NCI-H1694 treated with DMSO at 0.1 percent for 48 hours (cell line): Measurements from ENCODE around the gene CD38.
"Not testable (repeated sequence)": the region's sequence is repeated elsewhere in the genome, so short reads cannot be mapped to it uniquely, and the experiment has no call there.

Source experiments
- DNase-seq: peaks from one replicate; lab custom pipeline; 2025; lab: John Stamatoyannopoulos, UW

Gene CD38

DNA sequence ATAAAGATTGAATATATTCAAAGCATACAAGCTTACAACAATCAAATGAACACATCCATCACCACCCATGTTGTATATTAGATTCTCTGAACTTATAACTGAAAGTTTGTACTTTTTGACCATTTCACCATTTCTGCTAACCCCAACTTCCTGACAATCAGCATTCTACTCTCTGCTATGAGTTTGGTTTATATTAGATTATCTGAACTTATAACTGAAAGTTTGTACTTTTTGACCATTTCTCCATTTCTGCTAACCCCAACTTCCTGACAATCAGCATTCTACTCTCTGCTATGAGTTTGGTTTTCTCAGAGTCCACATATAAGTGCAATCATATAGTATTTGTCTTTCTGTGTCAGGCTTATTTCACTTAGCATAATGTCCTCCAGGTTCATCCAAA, 15.7 kb upstream of the CD38 start:
- DNase-seq = not testable (repeated sequence)

GRCh38 chr4:15765391-15765790, 12.7 kb upstream of the CD38 start:
- no peak for DNase-seq

DNA sequence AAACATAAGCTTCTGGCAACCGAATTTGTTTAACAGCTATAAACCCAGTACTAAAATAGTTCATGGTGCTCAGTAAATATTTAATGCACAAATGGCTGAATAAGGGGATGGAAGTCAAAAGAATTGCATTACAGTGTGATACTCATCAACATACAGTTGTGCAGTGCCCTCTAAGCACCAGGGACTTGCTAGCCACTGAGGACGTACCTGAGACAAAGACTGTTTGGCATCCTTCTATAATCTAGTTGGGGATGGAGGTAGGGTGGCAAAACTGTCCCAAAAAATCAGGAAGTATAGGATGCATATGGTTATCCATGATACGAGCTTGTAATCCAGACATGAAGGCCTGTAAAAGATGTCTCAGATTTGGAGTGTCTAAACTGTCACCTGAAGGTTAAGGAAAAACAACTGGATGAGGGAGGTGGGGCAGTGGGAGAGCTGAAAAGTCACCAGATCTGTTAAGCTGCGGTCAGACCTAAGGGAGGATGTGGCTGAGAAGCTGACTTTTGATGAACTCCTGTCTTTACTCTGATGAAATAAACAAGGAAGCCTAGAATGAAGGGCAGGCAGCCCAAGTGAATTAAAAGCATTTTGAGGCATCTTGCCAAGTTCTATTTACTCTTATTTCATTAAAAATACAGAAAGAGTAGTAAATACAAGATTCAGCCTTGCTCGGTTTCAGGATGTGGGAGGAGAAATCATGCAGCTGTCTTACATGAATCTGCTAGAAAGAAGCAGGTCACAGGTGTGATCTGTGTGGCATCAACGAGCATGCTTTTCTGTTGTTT, 12.0 kb upstream of the CD38 start:
- DNase-seq = no peak

DNA sequence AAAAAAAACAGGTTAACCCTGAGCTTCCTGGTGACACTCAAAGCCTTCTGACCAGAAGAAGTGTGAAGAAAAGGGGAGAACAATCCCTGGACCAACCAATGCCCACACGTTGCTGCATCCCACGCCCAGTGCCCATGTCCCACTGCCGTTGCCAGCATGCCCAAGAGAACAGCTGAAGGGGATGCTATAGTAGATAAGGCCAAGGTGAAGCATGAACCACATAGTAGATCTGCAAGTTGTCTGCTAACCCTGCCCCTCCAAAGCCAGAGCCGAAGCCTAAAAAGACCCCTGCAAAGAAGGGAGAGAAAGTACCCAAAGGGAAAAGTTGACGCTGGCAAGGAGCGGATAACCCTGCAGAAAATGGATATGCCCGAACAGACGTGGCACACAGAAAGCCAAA, 11.3 kb upstream of the CD38 start:
- DNase-seq = no peak

GRCh38 chr4:15769202-15769601, 8.9 kb upstream of the CD38 start:
- DNase-seq = no peak

DNA sequence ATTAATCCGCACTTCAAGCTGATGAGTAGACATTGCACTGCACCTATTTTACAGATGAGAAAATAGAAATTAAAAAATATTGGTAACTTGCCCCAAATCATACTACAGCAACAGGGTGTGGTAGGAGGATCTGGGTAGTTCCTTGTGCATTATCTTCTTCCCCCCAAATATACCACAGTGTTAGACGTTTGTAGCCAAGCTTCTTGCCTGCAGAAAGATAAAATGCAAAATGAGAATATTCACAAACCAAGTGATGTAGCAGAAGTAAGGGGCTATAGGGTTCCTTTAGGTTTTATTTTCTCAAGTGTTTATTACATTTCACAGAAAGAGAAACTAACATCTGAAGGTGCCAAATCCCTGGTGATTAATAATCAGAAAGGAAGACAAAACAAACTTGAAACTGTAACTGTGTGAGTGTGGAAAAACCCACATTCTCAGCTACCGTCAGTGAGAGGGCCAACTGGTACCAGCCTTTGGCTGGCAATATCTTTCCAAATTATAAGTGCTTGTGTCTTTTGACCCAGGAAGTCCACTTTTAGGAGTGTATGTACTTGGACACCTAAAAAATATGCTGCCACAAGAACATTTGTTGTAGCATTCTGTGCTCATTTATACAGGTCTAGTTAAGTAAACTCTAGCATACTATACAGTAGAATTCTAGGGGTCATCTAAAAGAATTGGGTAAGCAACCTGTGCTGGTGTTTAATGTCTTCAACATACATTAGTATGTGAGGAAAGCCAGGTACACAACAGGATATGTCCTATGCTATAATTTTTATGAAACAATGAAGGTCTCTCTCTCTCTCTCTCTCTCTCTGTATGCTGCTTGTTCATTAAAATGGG, 6.7 kb upstream of the CD38 start:
- DNase-seq = no peak

DNA sequence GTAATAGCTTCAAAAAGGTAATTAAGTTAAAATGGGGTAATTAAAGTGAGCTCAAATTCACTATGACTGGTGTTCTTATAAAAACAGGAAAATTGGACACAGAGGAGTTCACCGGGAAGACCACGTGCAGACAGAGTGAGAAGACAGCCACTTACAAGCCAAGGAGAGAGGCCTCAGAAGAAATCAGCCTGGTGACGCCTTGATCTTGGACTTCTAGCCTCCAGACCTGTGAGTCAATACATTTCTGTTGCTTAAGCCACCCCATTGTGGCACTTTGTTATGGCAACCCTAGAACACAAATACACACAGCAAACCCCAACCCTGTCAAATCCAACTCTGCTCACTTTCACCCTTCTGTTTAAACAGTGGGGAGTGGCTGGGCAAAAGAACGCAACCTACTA, 4.1 kb upstream of the CD38 start:
- DNase-seq = no peak

DNA sequence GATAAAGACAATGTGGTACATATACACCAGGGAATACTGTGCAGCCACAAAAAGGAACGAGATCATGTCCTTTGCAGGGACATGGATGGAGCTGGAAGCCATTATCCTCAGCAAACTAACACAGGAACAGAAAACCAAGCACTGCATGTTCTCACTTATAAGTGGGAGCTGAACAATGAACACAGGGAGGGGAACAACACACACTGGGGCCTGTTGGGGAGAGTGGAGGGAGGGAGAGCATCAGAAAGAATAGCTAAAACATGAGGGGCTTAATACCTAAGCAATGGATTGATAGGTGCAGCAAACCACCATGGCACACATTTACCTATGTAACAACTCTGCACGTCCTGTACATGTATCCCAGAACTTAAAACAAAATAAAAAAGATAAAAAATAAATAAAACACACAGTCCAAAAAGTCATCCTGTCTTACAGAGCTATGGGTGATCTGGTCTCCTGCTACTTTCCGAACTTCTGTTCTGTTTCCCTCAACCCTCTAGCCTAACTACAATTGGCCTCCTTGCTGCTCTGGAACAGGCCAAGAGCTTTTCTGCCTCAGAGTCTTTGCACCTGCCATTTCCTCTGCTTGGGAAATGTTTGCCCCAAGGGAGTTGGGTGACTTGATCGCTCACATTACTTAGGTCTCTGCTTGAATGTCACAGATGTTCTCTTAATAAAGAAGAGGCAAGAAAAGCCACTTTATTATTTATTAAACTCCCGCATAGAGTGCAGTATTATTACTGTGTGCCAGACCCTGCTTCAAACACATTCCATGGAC, 1.1 kb upstream of the CD38 start:
- DNase-seq = no peak

DNA sequence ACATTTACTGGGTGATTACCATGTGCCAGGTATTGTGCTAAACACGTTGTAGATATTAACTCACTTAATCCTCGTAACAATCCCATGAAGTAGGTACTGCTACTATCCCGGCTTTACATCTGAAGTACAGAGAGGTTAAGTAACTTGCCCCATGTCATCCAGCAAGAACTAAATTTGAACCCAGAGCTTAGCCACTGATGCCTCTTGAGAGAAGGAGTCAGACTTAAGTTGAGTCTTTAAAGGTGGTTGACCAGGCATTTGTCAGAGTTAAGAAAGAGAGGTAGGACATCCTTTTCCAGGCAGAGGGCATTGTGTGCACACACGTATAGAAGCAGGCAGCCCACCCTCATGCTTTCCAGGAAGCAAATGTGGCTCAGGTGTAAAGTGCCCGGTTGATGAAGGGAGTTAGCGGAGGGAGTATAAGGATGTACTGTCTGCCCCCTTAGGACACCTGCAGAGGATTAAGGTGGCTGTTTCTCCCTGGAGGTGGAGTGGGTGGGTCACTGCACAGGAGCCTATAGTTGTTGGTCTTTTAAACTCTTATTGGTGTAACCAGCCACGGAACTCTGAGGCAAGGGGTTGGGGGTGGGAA, 335 bp upstream of the CD38 start:
- DNase-seq = no peak

- no peak for DNase-seq
Observed at GRCh38 chr4:15779306-15779705, 1.2 kb downstream of the CD38 start.

DNA sequence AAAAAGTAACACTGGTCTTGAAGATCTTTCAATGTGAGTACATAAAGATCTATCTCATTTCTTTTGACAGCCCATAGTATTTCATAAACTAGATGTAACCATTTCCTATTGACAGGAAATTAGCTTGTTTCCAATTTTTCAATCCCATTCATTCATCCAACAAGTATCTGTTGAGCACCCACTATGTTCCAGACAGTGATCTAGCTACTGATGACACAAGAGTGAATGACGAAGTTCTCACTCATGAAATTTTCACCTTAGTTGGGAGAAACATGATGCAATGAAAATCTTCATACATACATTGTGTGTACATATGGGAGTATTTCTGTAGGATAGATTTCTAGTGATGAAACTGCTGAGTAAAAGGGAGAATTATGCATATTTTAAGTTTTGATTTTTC, 1.7 kb downstream of the CD38 start:
- no peak for DNase-seq

- no peak for DNase-seq
Observed at GRCh38 chr4:15781427-15782095, 3.4 kb downstream of the CD38 start.

GRCh38 chr4:15783676-15784075, 5.5 kb downstream of the CD38 start:
- DNase-seq = no peak

DNA sequence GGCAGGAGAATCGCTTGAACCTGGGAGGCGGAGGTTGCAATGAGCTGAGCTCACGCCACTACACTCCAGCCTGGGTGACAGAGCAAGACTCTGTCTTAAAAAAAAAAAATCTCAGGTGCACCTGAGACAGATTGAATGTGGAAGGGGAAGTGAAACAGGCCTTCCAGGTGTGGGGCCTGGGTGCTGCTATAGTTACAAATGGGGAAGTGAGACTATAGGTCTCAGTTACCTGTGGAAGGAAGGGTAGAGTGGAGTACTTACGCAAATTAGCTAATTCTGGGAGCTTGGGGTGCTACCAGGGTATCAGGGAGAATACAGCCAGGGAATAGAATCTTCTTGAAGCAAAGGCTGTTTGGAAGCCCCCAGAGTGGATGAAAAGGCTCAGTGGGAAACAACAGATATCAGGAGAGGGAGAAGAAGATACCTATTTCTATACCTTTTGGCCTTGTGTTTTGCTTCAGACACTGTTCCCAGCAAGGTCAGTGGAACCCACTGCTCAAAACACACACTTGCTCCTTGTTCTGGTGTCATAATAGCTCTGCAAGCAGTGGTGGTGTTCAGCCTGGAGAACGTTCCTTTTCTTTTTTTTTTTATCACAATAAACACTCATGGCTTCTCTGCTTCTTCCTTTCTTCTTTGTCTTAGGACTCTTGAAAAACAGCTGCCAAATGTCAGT, 7.0 kb downstream of the CD38 start:
- no peak for DNase-seq

DNA sequence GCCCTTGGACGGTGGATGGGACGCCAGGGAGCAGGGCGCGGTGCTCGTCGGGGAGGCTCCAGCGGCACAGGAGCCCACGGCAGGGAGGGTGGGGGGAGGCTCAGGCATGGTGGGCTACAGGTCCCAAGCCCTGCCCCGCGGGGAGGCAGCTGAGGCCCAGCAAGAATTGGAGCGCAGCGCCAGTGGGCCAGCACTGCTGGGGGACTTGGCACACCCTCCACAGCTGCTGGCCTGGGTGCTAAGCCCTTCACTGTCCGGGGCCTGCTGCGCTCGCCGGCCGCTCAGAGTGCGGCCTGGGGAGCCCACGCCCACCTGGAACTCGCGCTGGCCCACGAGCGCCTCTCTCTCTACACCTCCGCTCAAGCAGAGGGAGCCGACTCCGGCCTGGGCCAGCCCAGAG, 8.6 kb downstream of the CD38 start:
- DNase-seq = no peak

GRCh38 chr4:15792974-15793373, 14.8 kb downstream of the CD38 start:
- no peak for DNase-seq

GRCh38 chr4:15793506-15794363, 15.6 kb downstream of the CD38 start:
- no peak for DNase-seq

- DNase-seq = no peak
Observed at GRCh38 chr4:15794426-15794825, 16.3 kb downstream of the CD38 start.

DNA sequence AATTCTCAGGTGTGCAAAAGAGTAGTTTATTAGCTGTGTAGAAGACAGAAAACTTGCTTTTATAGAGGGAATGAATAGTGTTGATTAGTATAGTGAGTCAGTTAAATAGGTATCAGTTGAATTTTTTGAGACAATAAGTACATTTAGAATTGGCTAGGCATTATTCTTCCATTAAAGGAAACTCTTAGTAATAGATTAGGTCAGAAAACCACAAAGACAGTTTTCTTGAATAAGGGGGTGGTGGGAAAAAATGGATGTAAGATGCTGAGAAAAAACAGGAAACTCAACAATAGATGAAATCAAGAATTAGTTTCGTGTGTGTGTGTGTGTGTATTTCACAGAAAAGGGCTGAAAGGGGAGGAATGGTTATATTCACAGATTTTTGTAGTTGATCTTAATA, 16.8 kb downstream of the CD38 start:
- no peak for DNase-seq

DNA sequence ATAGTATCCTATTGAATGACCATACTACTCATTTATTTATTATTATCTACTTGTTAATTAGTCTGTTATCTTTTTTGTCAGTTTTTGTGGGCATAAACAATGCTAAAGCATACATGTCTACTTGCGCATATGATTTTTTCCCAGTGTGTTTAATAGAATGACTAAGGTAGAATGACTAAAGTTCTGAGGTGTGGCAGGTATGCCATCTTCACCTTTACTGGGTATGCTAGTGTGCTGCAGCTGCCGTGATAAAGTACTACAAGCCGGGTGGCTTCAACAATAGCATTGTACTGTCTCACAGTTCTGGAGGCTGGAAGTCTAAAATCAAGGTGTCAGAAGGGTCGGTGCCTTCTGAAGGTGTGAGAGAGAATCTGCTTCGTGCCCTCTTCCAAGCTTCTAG, 19.2 kb downstream of the CD38 start:
- no peak for DNase-seq
